ENCODE measurements around the gene DHX35. TPM values are rescaled to one million over a fixed set of nuclear protein-coding genes. Genes with fewer than 3 reads are reported as not detected.

The DHX35 gene
- total RNA-seq, 2 experiments from 2014 or later = 13.0 to 15.6 TPM

DNA sequence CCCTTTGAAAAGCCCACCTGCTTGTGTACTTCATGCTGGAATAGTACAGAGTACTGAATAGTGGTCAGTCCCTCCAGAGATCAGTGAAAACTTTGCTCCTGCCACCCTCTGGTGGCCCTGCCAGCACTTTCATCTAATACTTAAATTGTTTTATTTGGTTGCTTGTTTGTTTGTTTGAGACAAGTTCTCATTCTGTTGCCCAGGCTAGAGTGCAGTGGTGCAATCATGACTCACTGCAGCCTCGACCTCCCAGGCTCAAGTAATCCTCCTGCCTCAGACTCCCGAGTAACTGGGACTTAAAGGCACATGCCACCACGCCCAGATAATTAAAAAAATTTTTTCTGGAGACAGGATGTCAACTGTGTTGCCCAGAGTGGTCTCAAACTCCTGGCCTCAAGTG lies 26.9 kb upstream of the DHX35 start:
- H3K9me3 ChIP-seq (ENCODE audit: low read length) = no peaks in the 10 kb centered on the region
- BruUV-seq (replicated peaks) = no TSS peak
- H3K9me2 ChIP-seq (ENCODE audit: insufficient read depth, low read length) = no peaks in the 10 kb centered on the region
- peaks cover 96% of the 10 kb centered on the region for H3K36me3 ChIP-seq (ENCODE audit: insufficient read depth, low read length)
- CTCF ChIA-PET (ENCODE audit: unreplicated experiment) = no interaction called here
- H3K4me1 ChIP-seq (ENCODE audit: insufficient read depth, low read length, poor library complexity, severe bottlenecking) = peaks cover 29% of the 10 kb centered on the region
- no peak overlapping the region for H2AFZ ChIP-seq (ENCODE audit: low read length)
- H3K4me3 ChIP-seq (ENCODE audit: low read depth, low read length, poor library complexity, severe bottlenecking) = no peak overlapping the region
- POLR2A ChIA-PET = no interaction called here
- peaks cover 100% of the 10 kb centered on the region for H3K79me2 ChIP-seq (ENCODE audit: insufficient read depth, low read depth, low read length)
- TF ChIP-seq, protein P1, sequence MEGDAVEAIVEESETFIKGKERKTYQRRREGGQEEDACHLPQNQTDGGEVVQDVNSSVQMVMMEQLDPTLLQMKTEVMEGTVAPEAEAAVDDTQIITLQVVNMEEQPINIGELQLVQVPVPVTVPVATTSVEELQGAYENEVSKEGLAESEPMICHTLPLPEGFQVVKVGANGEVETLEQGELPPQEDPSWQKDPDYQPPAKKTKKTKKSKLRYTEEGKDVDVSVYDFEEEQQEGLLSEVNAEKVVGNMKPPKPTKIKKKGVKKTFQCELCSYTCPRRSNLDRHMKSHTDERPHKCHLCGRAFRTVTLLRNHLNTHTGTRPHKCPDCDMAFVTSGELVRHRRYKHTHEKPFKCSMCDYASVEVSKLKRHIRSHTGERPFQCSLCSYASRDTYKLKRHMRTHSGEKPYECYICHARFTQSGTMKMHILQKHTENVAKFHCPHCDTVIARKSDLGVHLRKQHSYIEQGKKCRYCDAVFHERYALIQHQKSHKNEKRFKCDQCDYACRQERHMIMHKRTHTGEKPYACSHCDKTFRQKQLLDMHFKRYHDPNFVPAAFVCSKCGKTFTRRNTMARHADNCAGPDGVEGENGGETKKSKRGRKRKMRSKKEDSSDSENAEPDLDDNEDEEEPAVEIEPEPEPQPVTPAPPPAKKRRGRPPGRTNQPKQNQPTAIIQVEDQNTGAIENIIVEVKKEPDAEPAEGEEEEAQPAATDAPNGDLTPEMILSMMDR (conservative IDR thresholded peaks at IDR 0.05; ENCODE audit: low read length) = peak; percentile 53
- no peak for TF ChIP-seq EZH2phosphoT487 (IDR thresholded peaks at IDR 0.05; ENCODE audit: borderline replicate concordance, low read depth, low read length)
- H3K4me2 ChIP-seq (ENCODE audit: low read length) = no peak overlapping the region
- peaks cover 62% of the 10 kb centered on the region for H4K20me1 ChIP-seq (ENCODE audit: insufficient read depth, low read length)
- no peak overlapping the region for H3K27ac ChIP-seq (ENCODE audit: low read depth, low read length, poor library complexity, severe bottlenecking)
- intact Hi-C loops (cut with micrococcal nuclease; ENCODE audit: unreplicated experiment) = no loop called here
- no peak for DNase-seq (ENCODE audit: low spot score)

DNA sequence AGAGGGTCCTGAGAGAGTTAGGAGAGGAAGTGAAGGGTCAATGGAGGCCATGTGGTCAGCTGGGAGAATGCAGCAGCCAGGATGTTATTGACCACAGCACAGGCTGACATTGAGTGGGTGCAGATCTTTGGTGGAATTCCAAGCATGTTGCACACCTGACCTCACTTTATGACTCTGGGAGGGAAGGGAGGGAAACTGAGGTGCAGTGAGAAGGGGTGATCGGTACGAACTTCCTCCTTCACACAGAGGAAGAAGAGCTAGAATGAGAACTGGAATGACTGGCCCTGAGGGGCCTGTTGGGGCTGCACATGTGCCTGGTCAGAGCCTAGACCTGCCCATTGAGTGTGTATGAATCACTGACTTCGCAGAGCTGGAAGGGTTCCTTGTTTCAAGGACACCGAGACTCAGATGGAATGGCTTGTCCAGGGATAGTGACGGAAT lies 26.2 kb upstream of the DHX35 start:
- BruUV-seq (replicated peaks) = no TSS peak
- CTCF ChIA-PET (ENCODE audit: unreplicated experiment) = no interaction called here
- Histone ChIP-seq H2AFZ (ENCODE audit: low read length) (no peak overlapping the region), H3K4me3 (ENCODE audit: low read depth, low read length, poor library complexity, severe bottlenecking) (no peak overlapping the region), H3K9me3 (ENCODE audit: low read length) (no peaks in the 10 kb centered on the region), H3K4me2 (ENCODE audit: low read length) (no peak overlapping the region), H3K4me1 (ENCODE audit: insufficient read depth, low read length, poor library complexity, severe bottlenecking) (peaks cover 23% of the 10 kb centered on the region), H3K27ac (ENCODE audit: low read depth, low read length, poor library complexity, severe bottlenecking) (no peak overlapping the region), H3K9me2 (ENCODE audit: insufficient read depth, low read length) (no peaks in the 10 kb centered on the region), H3K79me2 (ENCODE audit: insufficient read depth, low read depth, low read length) (peaks cover 100% of the 10 kb centered on the region), H4K20me1 (ENCODE audit: insufficient read depth, low read length) (peaks cover 68% of the 10 kb centered on the region), H3K36me3 (ENCODE audit: insufficient read depth, low read length) (peaks cover 98% of the 10 kb centered on the region)
- DNase-seq (ENCODE audit: low spot score) = no peak
- POLR2A ChIA-PET = interaction anchor here (0.7 kb wide), 1 partner anchor 67 kb away, joined by 3 read pairs; no protein-coding TSS in a partner anchor
- intact Hi-C loops (cut with micrococcal nuclease; ENCODE audit: unreplicated experiment) = no loop called here
- no peak for TF ChIP-seq EZH2phosphoT487 (IDR thresholded peaks at IDR 0.05; ENCODE audit: borderline replicate concordance, low read depth, low read length)

DNA sequence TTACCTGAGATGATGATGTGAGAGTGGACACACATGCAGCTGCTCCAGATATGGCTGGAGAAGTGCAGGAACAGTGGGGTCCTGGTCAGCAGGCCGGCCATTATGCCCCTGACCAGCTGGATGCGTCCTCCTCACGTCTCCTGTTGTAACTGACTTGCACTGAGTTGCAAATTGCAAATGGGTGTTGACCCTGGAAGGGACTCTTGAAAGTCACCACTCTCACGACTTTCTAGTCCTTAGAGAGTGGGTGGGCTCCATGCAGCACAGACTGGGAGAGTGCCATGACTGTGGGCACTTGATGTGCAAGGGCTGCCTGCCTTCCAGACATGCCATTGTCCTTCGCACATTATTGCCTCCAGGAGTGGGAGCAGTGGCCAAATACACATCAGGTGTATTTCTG lies 25.1 kb upstream of the DHX35 start:
- intact Hi-C loops (cut with micrococcal nuclease; ENCODE audit: unreplicated experiment) = no loop called here
- ChIA-PET POLR2A (no interaction called here), CTCF (ENCODE audit: unreplicated experiment) (no interaction called here)
- H3K9me2 ChIP-seq (ENCODE audit: insufficient read depth, low read length) = no peaks in the 10 kb centered on the region
- no peak overlapping the region for H3K4me3 ChIP-seq (ENCODE audit: low read depth, low read length, poor library complexity, severe bottlenecking)
- peaks cover 60% of the 10 kb centered on the region for H4K20me1 ChIP-seq (ENCODE audit: insufficient read depth, low read length)
- H3K4me1 ChIP-seq (ENCODE audit: insufficient read depth, low read length, poor library complexity, severe bottlenecking) = peaks cover 14% of the 10 kb centered on the region
- no peak overlapping the region for H2AFZ ChIP-seq (ENCODE audit: low read length)
- BruUV-seq (replicated peaks) = no TSS peak
- H3K4me2 ChIP-seq (ENCODE audit: low read length) = no peak overlapping the region
- DNase-seq (ENCODE audit: low spot score) = no peak
- peaks cover 96% of the 10 kb centered on the region for H3K79me2 ChIP-seq (ENCODE audit: insufficient read depth, low read depth, low read length)
- H3K27ac ChIP-seq (ENCODE audit: low read depth, low read length, poor library complexity, severe bottlenecking) = no peak overlapping the region
- TF ChIP-seq EZH2phosphoT487 (IDR thresholded peaks at IDR 0.05; ENCODE audit: borderline replicate concordance, low read depth, low read length) = no peak
- TF ChIP-seq, protein P1 (conservative IDR thresholded peaks at IDR 0.05; ENCODE audit: low read length) = no peak
- H3K9me3 ChIP-seq (ENCODE audit: low read length) = no peaks in the 10 kb centered on the region
- H3K36me3 ChIP-seq (ENCODE audit: insufficient read depth, low read length) = peaks cover 98% of the 10 kb centered on the region
